HPDE6-E6E7 (cell line): ENCODE data around the gene MDM4.
A peak's percentile ranks its signal among the peaks of the same experiment; 100 is the strongest.

Experiments used
- DNase-seq: peaks from one replicate; pipeline ENCODE4 v3.0.0; 2011; ENCODE audit warnings: missing footprints; ENCODE audit errors: extremely low spot score

Gene MDM4

DNA sequence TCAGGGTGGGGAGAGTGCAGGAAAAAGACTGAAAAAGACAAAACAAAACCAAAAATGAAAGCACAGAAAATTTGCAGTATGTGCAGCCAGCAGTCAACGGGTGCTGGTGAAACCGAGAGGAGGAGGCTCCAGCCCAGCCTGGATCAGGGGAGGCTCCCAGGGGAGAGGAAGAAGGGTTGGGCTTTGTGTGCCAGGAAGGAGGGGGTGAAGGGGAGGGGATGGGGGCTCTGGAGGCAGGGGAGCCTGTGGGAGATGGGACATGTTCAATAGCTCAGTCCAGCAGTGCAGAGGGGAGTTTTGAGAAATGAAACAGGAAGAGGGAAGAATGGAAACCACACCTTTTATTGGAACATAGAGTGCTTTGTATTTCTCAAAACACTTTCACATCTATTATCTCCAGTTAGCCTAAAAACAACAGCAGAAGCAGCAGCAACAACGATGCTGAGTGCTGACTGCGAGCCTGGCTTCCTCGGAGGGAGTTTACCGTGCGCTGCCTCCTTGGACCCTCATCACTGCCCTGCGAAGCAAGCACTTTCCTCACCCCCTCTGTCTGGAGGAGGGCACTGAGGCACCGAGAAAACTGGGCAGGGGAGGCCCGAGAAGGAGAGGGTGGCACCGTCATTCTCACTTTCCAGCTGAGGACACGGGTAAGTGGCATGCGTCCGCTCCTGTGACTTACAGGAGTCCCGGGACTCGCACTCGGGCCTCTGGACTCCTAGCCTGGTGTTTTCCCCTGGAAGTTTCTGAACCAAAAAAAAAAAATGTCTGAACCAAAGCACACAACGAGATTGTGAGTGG lies 62.9 kb downstream of the MDM4 start:
- DNase-seq: no peak

DNA sequence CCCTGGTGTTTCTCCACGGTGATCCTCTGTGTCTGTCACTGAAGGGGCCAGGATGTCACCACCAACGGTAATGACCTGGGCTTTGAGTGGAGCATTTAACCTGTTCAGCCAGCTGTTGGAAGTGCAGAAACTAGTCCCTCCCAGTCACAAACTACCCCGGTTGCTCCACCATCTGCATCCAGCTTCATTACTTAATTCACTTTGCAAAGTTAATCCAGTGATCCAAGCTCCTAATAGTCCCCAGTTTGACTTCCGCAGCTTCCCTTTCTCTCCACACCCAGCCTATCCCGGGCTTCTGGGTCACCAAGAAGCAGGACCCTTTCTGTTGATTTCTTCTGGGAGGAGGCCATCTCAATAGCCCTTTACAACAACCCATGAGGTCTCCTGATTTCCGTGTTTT lies 63.5 kb downstream of the MDM4 start:
- no peak for DNase-seq

DNA sequence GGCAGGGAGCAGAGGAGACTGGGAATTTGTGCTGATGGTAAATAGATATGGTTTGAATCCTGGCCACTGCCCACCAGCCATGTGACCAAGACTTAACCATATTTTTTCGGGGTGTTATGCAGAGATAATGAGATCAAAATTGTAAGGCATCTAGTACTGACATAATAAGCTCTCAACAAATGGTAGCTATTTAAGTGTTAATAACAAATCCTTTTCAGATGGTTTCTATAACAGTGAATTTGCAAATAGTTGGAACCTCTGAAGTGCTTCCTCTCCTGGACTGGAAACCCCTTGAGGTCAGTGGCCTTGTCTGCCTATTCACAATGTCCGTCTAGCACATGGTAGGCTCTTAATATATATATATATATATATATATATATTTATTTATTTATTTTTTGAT lies 64.7 kb downstream of the MDM4 start:
- DNase-seq: no peak

DNA sequence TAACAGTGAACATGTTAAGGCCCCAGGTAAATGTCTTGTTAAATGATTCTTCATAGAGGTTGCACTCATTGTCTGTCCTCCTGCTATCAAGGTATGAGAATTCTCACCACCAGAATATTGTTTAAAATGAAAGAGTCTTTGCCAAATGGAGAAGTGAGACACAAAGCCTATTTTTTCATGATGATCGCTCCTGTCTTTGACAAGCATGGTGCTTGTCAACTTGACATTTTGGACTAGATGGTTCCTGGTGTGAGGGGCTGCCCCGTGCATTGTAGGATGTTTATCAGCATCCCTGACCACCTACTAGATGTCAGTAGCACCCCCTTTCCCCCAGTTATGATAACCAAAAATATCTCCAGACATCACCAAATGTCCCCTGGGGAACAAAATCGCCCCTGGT lies 65.6 kb downstream of the MDM4 start:
- DNase-seq: no peak

DNA sequence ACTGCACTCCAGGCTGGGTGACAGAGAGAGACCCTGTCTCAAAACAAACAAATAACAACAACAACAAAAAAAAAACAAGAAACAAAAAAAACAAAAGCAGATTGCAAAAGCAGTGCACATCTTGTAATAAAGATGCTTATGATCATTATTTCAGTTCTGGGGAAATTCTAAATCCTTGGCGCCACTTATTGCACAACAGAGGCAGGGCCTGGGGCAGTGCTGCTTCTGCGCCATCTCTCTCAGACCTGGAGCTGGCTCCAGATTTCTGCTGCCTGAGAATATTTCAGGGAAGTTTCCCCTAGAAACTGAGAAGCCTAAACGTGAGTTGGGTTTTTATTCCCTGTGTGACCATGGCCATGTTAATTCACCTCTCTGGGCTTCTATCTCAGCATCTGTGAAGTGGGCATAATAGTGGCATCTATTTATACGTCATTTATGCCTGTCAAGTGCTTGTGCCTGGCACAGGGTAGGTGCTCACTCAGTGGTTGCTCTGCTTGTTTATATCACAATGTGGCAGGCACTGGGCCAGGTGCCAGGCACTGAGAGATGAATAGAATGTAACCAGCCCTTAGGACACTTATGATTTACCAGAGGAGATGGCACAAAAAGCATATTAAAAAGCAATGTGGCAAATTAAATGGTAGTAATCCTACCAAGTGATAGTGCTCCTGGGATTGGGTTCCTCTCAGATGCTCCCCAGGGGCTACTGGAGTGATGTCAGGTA lies 67.9 kb downstream of the MDM4 start:
- DNase-seq: no peak

DNA sequence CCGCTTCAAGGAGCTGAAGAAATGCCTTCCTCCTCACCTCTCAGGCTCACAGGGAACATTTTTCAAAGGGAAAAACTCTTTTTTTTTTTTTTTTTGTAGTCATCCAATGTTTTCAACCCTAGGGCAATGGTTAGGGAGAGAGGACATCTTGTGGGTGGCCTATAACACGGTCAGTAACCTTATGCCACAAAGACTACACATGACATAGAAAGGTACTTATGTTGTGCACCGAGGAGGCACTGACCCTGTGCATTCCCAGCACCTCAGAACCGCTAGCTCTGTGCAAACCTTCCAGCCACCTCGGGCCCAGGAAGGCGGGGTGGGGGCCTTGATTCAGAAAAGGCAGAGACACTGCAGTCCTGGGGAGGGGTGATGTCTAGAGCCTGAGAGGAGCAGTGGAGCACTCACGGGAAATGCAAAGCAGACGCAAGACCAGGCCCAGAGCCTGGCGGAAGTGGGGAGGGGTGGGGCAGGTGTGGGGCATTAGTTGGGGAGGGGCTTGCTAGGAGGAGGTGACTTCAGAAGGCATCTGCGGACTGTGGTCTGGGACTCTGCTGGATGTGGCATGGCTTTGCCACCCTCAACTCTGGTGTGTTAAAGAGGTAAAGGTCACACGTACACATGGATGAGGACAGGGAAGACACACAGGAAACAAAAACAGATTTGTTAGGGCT lies 68.6 kb downstream of the MDM4 start:
- DNase-seq: no peak

DNA sequence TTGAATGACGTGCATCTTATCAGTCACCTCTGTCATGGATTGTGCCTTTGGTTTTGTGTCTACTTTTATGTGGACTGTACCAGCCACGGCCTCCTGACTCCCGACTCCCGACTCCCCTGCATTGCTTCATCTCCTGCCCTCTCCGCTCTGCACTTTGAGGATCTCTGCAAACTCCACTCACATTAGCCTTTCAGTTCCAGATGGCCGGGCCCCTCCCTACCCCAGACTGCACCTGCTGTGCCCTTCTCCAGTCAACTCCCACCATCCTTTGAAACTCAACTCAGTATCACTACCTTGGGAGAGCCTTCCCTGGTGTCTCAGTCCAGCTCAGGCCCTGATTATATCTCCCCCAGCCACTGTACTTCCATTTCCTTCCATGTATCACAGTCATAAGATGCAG lies 71.4 kb downstream of the MDM4 start:
- no peak for DNase-seq

DNA sequence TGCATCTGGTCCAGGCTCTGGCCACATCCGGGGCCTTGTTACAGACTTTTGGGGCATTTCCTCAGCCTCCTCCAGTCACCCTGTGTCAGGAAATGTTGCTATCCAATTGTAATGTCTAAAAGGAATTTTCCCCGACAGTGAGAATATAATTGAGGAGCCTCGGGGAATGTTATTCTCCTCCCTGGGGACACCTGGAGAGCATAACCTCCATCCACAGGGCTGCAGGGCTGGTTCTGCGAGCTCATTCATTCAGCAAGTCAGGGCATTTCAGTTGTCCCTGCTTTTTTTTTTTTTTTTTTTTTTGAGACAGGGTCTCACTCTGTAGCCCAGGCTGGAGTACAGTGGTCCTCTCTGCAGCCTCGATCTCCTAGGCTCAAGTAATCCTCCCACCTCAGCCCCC lies 72.6 kb downstream of the MDM4 start:
- DNase-seq: no peak

DNA sequence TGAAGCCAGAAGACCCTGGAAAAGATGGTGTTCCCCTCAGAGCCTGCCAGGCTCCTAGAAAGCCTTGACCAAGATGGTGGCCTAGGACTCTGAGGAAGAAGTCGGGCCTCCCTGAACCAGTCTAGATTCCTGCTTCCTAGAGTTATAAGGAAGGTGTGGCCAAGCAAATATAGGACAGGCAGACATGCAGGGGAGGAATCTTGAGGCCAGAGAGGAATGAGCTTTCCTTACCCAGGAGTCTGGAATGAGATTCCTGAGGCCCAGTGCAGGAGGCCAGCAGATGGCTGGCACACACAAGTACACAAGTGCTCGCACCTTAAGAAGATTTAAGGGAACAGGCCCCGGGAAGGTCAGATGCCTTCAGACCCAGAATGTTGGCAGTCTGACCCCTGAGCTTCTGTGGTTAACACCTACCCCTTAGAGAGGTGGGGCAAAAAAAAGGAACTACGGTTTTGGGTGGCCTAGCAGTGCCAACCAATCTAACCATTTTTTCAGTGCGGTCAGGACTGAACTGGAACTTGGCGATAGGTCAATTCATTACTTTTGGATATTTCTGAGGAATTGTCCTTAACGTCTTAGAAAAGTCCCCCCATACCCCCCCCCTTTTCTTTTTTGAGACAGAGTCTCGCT lies 73.3 kb downstream of the MDM4 start:
- DNase-seq: no peak

DNA sequence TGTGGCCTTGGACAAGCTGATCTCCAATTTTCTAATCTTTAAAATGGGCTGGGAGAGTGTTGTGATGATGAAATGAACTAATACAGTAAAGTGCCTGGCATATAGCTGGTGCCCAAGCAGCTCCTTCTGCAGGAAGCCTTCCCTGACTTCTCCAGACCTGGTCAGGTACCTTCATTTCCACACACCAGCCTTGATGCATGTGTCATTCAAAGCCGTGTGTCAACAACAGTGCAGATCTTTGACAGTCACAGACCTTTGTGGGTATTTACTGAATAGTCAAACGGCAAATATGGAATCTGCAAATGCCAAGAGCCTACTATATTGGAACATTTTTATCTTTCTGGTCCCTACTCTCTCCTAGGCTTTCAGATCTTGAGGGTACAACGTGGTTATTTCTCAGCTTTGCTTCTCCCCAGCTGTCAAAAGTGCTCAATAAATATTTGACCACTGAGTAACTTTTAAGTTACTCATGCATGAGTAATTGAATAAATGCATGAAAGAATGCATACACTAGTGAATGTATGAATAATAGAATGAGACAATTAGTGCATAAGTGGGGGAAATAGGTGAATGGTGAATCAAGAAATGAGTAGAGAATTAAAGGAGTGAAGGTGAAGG lies 75.4 kb downstream of the MDM4 start:
- DNase-seq: peak; percentile 49

DNA sequence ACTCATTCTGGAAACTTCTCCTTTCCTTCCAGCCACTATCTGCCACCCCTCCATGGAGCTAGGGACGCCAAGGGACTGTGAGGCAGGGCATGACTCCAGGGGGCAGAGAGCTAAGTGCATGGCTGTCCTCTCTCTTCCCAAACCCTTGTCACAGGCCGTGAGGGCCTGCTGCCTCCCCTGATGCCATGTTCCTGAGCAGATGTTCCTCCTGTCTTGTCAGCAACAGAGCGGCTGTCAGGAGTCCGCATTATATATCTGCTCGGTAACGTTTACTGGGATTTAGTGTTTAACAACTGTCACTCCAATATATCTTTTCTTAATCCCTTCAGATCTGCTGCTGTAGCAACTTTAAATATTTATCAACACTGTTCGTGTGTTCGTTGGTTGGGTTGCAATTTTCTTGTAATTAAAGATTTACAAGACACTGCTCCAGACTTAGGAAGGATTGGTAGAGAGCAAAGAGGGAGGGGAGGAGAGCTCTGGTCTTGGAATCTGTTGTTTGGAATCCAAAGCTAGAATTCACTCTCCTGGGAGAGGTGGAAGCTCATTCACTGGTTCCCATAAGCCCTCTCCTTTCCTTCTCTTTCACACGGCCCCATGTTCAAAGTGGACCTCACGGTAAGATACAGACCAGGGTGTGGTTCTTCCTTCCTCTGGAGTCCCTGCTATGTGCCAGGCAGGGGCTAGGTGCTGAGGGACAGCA lies 76.2 kb downstream of the MDM4 start:
- DNase-seq: no peak

DNA sequence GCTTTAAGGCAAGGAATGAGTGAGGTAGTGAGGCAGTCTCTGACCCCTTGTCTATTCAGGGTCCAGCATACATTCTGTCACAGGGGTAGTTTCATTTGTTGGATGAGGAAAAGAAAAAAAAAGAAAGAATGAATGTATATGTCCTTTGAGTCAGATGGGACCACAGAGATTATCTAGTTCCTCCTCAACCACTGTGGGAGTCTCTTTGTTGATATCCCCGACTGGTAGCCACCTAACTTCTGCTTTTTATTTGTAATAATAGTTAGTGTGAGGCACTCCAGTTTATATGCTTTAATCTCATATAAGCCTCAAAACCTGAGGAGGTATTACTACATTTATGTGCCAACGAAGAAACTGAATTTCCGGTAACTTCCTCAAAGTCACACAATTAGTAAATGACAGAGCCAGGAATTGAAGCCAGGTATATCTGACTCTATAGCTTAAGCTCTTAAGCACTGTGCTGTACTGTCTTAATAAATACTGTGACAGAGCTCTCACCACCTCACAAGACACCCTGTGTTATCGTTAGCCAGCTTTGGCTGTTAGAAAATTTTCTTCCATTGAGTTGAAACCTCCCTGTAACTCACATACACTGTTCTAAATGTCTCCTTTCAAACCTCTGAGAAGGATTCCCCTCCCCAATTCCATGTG lies 82.2 kb downstream of the MDM4 start:
- no peak for DNase-seq

DNA sequence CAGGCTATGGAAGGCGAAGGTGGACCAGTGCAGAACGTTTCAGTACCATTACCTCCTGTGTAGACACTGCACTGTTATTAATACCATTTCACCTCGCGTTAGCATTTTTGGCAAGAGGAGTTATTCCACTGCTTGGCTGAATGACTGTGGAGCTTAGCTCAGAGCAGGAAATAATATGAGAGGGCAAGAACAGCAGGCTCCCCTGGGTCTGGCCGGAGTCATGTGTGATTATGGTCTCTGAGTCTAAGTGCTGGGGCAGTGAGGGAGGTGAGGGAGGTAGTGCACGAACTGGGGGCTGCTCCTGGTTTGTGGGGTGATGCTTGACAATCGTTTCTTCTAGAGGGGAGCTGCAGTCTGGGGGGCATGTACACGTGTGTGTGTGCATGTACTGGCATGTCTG lies 82.9 kb downstream of the MDM4 start:
- DNase-seq: no peak

DNA sequence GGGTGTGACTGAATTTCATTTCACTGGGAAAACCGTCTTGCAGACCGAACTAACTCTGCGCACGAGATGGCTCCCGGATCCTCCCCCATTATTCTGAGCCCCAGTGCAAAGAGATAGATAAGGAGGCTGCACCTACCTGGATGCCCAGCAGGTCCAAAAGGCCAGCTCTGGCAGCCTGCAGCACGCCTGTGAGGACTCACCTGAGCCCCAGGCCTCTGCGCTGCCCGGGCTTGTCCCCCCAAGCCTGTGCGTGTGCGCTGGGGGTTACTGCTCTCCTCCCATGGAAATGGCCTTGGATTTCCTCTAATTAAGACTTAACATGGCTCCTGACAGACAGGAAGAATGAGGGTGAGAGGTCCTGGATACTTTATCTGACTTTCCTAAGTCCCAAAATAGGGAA lies 83.4 kb downstream of the MDM4 start:
- DNase-seq: no peak

DNA sequence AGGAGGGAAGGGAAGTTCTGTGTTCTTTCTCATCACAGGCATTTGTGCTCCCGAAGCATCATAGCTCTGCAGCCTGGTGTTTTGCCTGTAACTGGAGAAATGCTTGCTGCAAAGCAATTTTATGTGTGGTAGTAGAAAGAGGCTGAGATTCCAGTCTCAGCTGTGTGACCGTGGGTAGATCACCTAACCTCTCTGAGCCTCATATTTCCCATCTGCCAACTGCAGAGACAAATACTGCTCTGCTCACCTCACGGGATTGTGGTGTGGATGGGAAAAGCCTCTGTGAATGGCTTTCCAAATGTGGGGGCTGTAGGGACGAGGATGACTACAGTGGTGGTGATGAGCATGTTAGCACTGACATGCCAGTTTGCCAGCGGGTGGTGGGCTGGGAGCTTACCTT lies 84.0 kb downstream of the MDM4 start:
- DNase-seq: no peak

DNA sequence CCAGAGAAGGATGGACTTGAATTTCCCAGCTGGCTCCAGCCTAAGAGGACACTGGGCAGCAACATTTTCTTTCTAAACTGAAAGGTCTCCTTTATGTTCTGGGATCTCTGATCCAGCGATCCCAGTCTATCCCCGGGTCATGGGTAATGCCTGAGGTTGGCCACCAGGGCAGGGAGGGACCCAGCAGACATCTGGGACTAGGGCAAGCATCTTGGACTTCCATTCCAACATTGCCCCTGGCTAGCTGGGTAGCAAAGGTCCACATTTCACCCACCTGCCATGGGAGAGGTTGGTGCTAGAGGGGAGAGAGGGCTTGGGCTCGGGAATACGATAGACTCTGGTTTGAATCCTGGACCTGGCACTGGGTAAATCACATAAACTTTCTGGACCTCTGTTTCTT lies 84.8 kb downstream of the MDM4 start:
- no peak for DNase-seq

DNA sequence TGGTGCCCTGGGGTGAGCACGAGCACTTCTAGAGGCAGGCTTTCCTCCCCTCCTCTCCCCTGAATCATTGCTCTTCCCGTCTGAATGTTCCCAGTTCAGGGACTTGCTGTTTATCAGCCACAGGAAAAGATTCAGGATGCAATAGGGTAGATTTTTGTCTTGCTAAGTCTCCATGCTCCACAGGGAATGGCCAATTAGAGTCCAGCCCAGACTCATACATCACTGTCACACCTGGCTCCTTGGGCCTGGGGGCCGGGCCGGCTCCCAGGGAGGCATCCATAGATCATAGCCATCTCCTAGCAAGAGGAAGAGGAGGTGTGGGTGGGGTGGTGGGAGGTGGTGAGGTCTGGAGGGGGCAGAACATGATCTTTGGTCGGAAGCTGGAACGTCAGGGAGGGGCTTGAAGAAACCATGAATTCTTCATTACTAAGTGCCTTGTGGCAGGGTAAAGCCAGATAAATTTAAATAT lies 85.9 kb downstream of the MDM4 start:
- no peak for DNase-seq

DNA sequence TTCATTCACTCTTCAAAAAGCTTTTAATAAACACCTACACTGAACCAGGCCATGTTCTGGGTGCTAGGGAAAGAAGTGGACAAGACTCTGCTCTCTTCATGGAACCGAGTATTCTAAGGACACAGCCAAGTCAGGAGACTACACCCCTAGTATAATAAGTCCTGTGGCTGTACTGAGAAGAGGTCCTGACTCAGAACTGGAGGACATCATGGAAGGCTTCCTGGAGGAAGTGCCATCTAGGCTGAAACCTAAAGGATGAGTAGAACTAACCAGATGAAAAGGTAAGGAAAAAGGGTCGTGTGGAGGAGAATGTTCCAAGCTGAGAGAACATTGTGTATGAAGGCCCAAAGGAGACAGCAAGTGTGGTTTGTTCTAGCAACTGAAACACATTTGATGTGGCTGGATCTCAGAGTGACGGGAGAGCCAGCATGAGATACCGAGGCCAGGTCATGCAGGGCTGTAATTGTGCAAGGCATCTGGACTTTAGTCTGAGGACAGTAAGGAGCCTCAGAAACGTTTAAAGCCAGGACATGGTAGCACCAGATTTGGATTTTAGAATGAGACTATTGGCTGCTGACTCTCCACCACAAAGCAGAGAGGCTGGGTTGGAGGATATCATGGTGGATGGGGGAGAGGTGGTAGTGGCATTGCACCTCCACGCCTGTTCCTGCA lies 86.8 kb downstream of the MDM4 start:
- no peak for DNase-seq

DNA sequence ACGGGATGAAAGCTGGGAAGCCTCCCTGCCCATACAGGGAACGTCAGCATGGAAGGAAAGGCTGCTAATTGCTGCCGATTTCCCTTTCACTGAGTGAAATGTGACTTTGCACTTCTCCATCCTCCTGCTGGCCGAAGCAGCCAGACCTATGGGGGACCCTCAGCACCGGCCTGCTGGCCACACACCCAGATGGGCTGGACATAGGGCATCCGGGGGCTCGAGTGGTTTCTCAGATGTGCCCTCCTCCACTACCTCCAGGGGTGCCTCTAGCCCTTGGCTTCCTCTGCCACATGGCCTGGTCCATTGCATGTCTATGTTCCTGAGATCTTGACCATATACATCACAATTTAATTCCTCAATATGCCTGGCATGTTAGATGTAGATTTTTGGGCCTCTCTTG lies 89.6 kb downstream of the MDM4 start:
- DNase-seq: no peak
